GM23248 (cell line): ENCODE results near the gene TRIM14. TPM values are rescaled to one million over a fixed set of nuclear protein-coding genes. Genes with fewer than 3 reads are reported as not detected.
"Not testable (repeated sequence)": the region's sequence is repeated elsewhere in the genome, so short reads cannot be mapped to it uniquely, and the experiment has no call there.

ENCODE experiments used
- DNase-seq: peaks from one replicate; pipeline ENCODE4 v3.0.0-alpha.2; 2015
- H2AFZ ChIP-seq: fragments of 200-600 bp; sonication (generic); 2 replicates; pipeline ENCODE4 v1.6.1; 2016; ENCODE audit warnings: antibody characterized with exemption
- H3F3A ChIP-seq: fragments of 200-600 bp; sonication (generic); 2 replicates; pipeline ENCODE4 v1.6.1; 2016; ENCODE audit warnings: mild to moderate bottlenecking, antibody characterized with exemption, mixed run types; ENCODE audit not compliant: insufficient read depth
- H3K27ac ChIP-seq: fragments of 200-600 bp; sonication (generic); 2 replicates; pipeline ENCODE4 v1.5.1; 2016; ENCODE audit warnings: mild to moderate bottlenecking
- H3K27me3 ChIP-seq: fragments of 200-600 bp; sonication (generic); replicated peaks from 2 replicates; pipeline ENCODE4 v1.6.1; 2016; ENCODE audit warnings: mild to moderate bottlenecking; ENCODE audit not compliant: insufficient read depth
- H3K36me3 ChIP-seq: fragments of 200-600 bp; sonication (generic); 2 replicates; pipeline ENCODE4 v1.6.1; 2016; ENCODE audit warnings: low read depth, mild to moderate bottlenecking
- H3K4me1 ChIP-seq: fragments of 200-600 bp; sonication (generic); 2 replicates; pipeline ENCODE4 v1.6.1; 2016; ENCODE audit warnings: mild to moderate bottlenecking; ENCODE audit not compliant: insufficient read depth
- H3K4me2 ChIP-seq: fragments of 200-600 bp; sonication (generic); one replicate; pipeline ENCODE4 v1.6.1; 2016; ENCODE audit warnings: mild to moderate bottlenecking; ENCODE audit not compliant: unreplicated experiment
- H3K4me3 ChIP-seq: fragments of 200-600 bp; sonication (generic); 2 replicates; pipeline ENCODE4 v1.5.1; 2016; ENCODE audit warnings: mild to moderate bottlenecking
- H3K79me2 ChIP-seq: fragments of 200-600 bp; sonication (generic); 2 replicates; pipeline ENCODE4 v1.6.1; 2016; ENCODE audit warnings: mild to moderate bottlenecking; ENCODE audit not compliant: insufficient read depth
- H3K9ac ChIP-seq: fragments of 200-600 bp; sonication (generic); 2 replicates; pipeline ENCODE4 v1.6.1; 2016; ENCODE audit warnings: mild to moderate bottlenecking
- H3K9me2 ChIP-seq: fragments of 200-600 bp; sonication (generic); 2 replicates; pipeline ENCODE4 v1.6.1; 2016; ENCODE audit warnings: mixed run types, mild to moderate bottlenecking, moderate library complexity; ENCODE audit not compliant: insufficient read depth
- H3K9me3 ChIP-seq: fragments of 200-600 bp; sonication (generic); one replicate; pipeline ENCODE4 v1.6.1; 2017; ENCODE audit warnings: low read depth
- H4K20me1 ChIP-seq: fragments of 200-600 bp; sonication (generic); 2 replicates; pipeline ENCODE4 v1.6.0; 2016; ENCODE audit not compliant: insufficient read depth
- EZH2 ChIP-seq: fragments of 200-600 bp; sonication (generic); IDR thresholded peaks from 2 replicates; pipeline ENCODE4 v1.6.1; 2018; ENCODE audit warnings: antibody characterized with exemption, mild to moderate bottlenecking; ENCODE audit not compliant: insufficient read depth, poor library complexity, severe bottlenecking
- EZH2phosphoT487 ChIP-seq: fragments of 200-600 bp; sonication (generic); IDR thresholded peaks from 2 replicates; pipeline ENCODE4 v1.6.1; 2018; ENCODE audit warnings: antibody characterized with exemption, moderate library complexity, mild to moderate bottlenecking, low read depth; ENCODE audit not compliant: insufficient read depth
- WGBS, 2 experiments: methylation state at CpG; one replicate each; pipeline ENCODE4 v1.1.6; 2015 to 2017; ENCODE audit warnings: low lambda C conversion rate in 2 of 2, low coverage in 1 of 2; ENCODE audit errors: missing lambda C conversion rate in 2 of 2; 5-methylcytosine and 5-hydroxymethylcytosine counted together
- in situ Hi-C: fragments of 300-500 bp; cut with MboI; formaldehyde crosslinking; loops from 2 replicates; pipeline ENCODE4 v1.15.0; 2020
- polyA plus RNA-seq: library from polyadenylated mRNA; unstranded; fragments of >200 nt; fragmentation: Nextera tagmentation; extraction: Ambion mirVana; gene quantifications from 2 replicates; pipeline ENCODE4 v1.2.1, GENCODE V29; 2016
- total RNA-seq: library from RNA; depleted of rRNA; stranded (reverse); fragments of >200 nt; shearing (Covaris generic); gene quantifications from 2 replicates; pipeline ENCODE4 v1.2.3, GENCODE V29; 2014

The TRIM14 gene
- total and polyA plus RNA-seq, 2 experiments from 2014 or later: 6.4 to 7.8 TPM

DNA sequence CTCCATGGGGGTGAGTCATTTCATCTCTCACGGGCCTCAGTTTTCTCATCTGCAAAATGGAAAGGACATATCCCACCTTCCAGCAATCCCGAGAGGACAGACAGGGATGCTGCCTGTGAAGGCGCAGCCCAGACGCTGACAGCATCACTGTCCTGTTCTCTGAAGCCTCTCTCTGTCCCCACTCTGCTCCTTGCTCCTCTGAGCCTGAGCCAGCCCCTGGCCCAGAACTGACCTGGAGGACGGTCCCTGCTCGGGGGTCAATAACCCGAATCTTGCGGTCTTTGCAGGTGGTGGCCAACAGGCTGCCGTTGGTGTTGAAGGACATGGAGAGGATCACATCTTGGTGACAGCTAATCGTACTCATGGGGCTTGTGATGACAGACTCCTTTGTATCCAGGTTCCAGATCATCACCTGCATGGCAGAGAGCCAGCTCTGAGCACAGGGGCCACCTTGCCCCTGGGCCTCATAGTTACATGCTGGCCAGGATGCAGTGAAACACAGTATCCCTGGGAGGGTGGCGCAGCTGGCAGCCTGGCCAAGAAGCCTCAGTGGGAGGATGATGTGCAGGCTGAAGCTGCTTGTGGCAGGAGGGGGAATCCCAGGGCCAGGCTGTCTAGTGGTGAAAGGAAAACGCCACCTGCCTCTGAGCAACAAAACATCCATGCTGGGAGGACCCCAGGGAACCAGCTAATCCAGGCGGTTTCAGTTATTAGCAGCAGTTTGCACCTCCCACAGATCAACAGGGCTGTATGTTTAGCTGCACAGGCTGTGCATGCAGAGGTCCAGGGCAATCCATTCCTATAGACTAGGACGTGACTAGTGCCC lies 14.0 kb upstream of the TRIM14 start:
- 49 to 57% methylated on average over 14 of the region's 14 CpGs for WGBS, 2 experiments

DNA sequence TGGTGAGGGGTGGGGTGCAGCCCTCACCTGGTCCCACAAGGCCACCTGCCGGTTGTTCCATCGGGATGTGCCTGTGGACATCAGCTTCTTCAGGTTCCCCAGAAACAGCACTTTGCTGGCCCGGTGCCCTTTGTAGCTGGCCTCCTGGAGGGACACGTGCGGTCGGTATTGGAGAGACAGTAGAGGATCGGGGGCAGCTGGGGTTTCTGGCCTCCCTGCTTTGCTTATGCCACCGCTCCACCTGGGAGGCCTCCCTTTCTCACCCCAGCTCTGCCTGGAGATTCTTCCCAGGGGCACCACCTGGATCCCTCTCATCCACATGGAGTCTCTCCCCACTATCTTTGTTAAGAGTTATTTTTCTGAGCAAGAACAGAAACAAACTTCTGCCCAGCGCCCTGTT lies 13.1 kb upstream of the TRIM14 start:
- H3F3A ChIP-seq: no peaks in the 10 kb centered on the region
- in situ Hi-C loops: no loop called here
- no peaks in the 10 kb centered on the region for H3K27me3 ChIP-seq
- TF ChIP-seq EZH2phosphoT487: no peak
- no peak for TF ChIP-seq EZH2
- DNase-seq: no peak
- no peak overlapping the region for H2AFZ ChIP-seq
- WGBS, 2 experiments: 65 to 70% methylated on average over 9 of the region's 9 CpGs
- H3K9me2 ChIP-seq: no peaks in the 10 kb centered on the region
- H3K4me3 ChIP-seq: no peak overlapping the region
- no peaks in the 10 kb centered on the region for H3K79me2 ChIP-seq
- no peak overlapping the region for H3K9ac ChIP-seq
- no peak overlapping the region for H3K27ac ChIP-seq
- no peak overlapping the region for H3K4me2 ChIP-seq
- H3K36me3 ChIP-seq: no peaks in the 10 kb centered on the region
- no peaks in the 10 kb centered on the region for H4K20me1 ChIP-seq
- no peaks in the 10 kb centered on the region for H3K9me3 ChIP-seq
- H3K4me1 ChIP-seq: no peaks in the 10 kb centered on the region

More for the DNA sequence above, 14.0 kb upstream of the TRIM14 start:
- no peaks in the 10 kb centered on the region for H3K4me1 ChIP-seq
- no peaks in the 10 kb centered on the region for H3F3A ChIP-seq
- DNase-seq: no peak
- no peak overlapping the region for H3K4me3 ChIP-seq
- no peak overlapping the region for H3K9ac ChIP-seq
- H3K36me3 ChIP-seq: no peaks in the 10 kb centered on the region
- H3K27me3 ChIP-seq: no peaks in the 10 kb centered on the region
- no peaks in the 10 kb centered on the region for H3K9me2 ChIP-seq
- no peaks in the 10 kb centered on the region for H4K20me1 ChIP-seq
- H3K9me3 ChIP-seq: no peaks in the 10 kb centered on the region
- TF ChIP-seq EZH2phosphoT487 (no peak), EZH2 (no peak)
- no peaks in the 10 kb centered on the region for H3K79me2 ChIP-seq
- in situ Hi-C loops: no loop called here
- no peak overlapping the region for H3K4me2 ChIP-seq
- no peak overlapping the region for H3K27ac ChIP-seq
- H2AFZ ChIP-seq: no peak overlapping the region

DNA sequence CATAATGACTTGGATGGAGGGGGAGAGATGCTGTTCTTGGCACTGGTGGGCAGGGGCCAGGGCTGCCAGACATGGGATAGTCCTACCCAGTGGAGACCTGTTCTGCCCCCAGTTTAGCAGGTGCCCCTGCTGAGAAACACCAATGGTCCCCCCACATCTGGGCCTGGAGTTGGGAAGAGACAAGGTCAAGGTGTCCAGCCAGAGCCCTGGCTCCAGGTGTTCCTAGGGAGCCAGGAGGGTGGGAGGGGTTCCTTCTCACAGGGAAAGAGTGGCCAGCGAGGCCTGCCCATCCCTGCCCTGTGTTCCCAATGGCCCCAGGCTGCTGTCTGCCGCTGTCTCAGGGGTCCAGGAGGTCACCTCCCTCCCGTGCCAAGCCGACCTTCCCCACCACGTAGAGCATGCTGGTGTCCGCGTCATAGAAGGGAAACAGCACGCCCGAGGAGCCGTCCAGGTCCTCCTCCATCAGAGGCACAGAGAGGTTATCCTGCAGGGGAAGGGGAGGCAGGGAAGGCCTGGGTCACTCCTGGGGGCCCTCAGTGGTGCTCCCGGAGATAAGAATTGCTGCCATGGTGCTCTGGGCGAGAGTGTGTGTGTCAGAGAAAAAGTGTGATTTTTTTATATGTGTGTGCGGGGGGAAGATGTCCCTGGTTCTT lies 11.7 kb upstream of the TRIM14 start:
- Histone ChIP-seq H3K27me3 (no peaks in the 10 kb centered on the region), H3K4me1 (no peaks in the 10 kb centered on the region), H3K4me3 (no peak overlapping the region), H3K36me3 (no peaks in the 10 kb centered on the region), H3K9me2 (no peaks in the 10 kb centered on the region), H3F3A (no peaks in the 10 kb centered on the region), H3K9ac (no peak overlapping the region), H3K27ac (no peak overlapping the region), H3K79me2 (no peaks in the 10 kb centered on the region), H2AFZ (no peak overlapping the region), H4K20me1 (no peaks in the 10 kb centered on the region), H3K9me3 (no peaks in the 10 kb centered on the region), H3K4me2 (no peak overlapping the region)
- in situ Hi-C loops: no loop called here
- no peak for TF ChIP-seq EZH2phosphoT487
- no peak for TF ChIP-seq EZH2
- DNase-seq: no peak
- 72 to 76% methylated on average over 12 to 13 of the region's 13 CpGs for WGBS, 2 experiments

DNA sequence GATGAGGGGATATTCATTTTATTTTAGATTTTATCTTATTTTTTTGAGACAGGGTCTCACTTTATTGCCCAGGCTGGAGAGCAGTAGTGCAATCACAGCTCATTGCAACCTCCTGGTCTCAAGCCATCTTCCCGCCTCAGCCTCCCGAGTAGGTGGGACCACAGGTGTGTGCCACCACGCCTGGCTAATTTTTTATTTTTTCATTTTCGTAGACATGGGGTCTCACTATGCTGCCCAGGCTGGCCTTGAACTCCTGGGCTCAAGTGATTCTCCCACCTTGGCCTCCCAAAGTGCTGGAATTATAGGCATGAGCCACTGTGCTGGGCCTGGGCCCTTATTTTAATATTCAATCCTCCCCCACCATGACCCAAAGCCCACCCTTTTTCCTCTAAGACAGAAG lies 11.0 kb upstream of the TRIM14 start:
- H4K20me1 ChIP-seq, H3K9me2 ChIP-seq, H2AFZ ChIP-seq, H3K79me2 ChIP-seq, H3K36me3 ChIP-seq, H3K4me1 ChIP-seq, in situ Hi-C loops, DNase-seq, H3K27me3 ChIP-seq, H3F3A ChIP-seq, H3K27ac ChIP-seq, H3K4me3 ChIP-seq, H3K9ac ChIP-seq, H3K4me2 ChIP-seq, H3K9me3 ChIP-seq: not testable (repeated sequence)
- 75 to 79% methylated on average over 4 of the region's 4 CpGs for WGBS, 2 experiments
